OCI-LY3 (cell line): ENCODE data around the gene HERC2.

Source experiments
- EZH2phosphoT487 ChIP-seq: fragments of 200-600 bp; shearing (Covaris generic); IDR thresholded peaks from 2 replicates; pipeline ENCODE4 v1.6.1; 2018; ENCODE audit warnings: antibody characterized with exemption, mixed run types, low read depth
- TF ChIP-seq, protein P1 (sequence below): fragments of 200-600, 300-600 bp; sonication (generic); IDR thresholded peaks from 2 replicates; pipeline ENCODE4 v1.5.1; 2014; ENCODE audit warnings: antibody characterized with exemption, low read length, low read depth

GRCh38 chr15:28246605-28247004 lies 75.4 kb downstream of the HERC2 start:
- TF ChIP-seq, protein P1, sequence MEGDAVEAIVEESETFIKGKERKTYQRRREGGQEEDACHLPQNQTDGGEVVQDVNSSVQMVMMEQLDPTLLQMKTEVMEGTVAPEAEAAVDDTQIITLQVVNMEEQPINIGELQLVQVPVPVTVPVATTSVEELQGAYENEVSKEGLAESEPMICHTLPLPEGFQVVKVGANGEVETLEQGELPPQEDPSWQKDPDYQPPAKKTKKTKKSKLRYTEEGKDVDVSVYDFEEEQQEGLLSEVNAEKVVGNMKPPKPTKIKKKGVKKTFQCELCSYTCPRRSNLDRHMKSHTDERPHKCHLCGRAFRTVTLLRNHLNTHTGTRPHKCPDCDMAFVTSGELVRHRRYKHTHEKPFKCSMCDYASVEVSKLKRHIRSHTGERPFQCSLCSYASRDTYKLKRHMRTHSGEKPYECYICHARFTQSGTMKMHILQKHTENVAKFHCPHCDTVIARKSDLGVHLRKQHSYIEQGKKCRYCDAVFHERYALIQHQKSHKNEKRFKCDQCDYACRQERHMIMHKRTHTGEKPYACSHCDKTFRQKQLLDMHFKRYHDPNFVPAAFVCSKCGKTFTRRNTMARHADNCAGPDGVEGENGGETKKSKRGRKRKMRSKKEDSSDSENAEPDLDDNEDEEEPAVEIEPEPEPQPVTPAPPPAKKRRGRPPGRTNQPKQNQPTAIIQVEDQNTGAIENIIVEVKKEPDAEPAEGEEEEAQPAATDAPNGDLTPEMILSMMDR, result no peak
- TF ChIP-seq EZH2phosphoT487, result no peak
